ES-I3 (cell line): Measurements from ENCODE around the gene PIK3AP1.
"Not testable (repeated sequence)": the region's sequence is repeated elsewhere in the genome, so short reads cannot be mapped to it uniquely, and the experiment has no call there.

Source experiments
- H3K36me3 ChIP-seq: 2 replicates; pipeline ENCODE4 v1.6.1; 2013; ENCODE audit warnings: mild to moderate bottlenecking, low read length, control low read depth, moderate library complexity; ENCODE audit not compliant: insufficient read depth
- H3K4me1 ChIP-seq: 2 replicates; pipeline ENCODE4 v1.6.1; 2013; ENCODE audit warnings: mild to moderate bottlenecking, control low read depth, low read length; ENCODE audit not compliant: insufficient read depth
- H3K9ac ChIP-seq: 2 replicates; pipeline ENCODE4 v1.6.1; 2013; ENCODE audit warnings: low read depth, mild to moderate bottlenecking, low read length, moderate library complexity
- H3K9me3 ChIP-seq: 2 replicates; pipeline ENCODE4 v1.6.1; 2013; ENCODE audit warnings: mild to moderate bottlenecking, low read length, moderate library complexity; ENCODE audit not compliant: control insufficient read depth, insufficient read depth

PIK3AP1 gene

DNA sequence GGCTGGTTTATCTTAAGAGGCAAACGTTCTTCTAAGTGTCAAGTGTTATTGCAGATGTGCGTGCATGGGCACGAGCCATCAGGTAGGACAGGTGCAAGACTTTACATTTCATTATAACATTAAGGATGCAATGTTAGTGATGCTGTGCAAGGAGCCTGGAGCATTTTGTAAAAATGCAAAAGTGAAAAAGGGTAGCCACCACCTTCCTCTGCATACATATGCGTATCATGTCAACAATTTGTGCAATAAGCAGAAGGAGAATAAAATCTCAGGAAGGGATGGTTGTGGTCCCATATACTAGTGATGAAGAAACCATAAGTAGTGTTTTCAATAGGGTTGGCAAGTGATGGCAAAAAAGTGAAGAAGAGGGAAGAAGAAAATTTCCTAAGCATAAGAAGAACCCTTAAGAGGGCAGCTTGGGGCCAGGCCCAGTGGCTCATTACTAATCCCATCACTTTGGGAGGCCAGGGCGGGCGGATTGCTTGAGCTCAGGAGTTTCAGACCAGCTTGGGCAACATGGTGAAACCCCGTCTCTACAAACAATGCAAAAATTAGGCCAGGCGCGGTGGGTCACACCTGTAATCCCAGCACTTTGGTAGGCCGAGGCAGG, 7.5 kb downstream of the PIK3AP1 start:
- no peaks in the 10 kb centered on the region for H3K9me3 ChIP-seq
- H3K4me1 ChIP-seq = no peaks in the 10 kb centered on the region
- H3K36me3 ChIP-seq = no peaks in the 10 kb centered on the region
- H3K9ac ChIP-seq = no peak overlapping the region

DNA sequence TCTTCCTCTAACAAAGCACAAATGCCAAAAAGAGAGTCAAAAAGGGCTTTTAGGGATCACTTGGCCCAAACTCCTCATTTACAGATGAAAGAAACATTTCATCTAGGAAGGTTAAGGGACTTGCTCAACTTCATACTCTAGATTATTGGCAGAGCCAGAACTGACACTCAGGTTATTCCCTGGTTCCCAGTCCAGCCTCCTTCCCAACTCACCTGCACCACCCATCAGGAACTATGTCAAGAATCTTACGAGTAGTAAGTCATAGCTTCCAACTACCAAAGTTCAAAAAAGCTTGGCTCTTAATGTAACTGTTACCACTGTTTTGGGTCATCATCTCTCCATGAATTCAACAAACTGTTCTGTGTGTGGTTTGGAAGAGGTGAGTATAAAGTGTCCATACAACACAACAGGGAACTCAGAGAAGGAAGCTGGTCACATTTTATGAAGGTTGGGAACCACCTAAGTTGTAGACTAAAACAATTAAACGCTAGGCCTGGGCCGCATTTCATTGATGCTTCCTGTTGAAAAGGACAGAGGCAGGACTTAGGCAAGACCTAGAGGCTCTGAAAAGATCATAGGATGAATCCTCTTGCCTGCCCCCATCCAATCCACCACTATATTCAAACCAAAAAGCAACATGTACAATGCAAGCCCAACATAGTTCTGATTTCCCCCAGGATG, 9.1 kb downstream of the PIK3AP1 start:
- H3K4me1 ChIP-seq = no peaks in the 10 kb centered on the region
- H3K9me3 ChIP-seq = no peaks in the 10 kb centered on the region
- H3K9ac ChIP-seq = no peak overlapping the region
- no peaks in the 10 kb centered on the region; the same call in 1 of the 2 replicates for H3K36me3 ChIP-seq

DNA sequence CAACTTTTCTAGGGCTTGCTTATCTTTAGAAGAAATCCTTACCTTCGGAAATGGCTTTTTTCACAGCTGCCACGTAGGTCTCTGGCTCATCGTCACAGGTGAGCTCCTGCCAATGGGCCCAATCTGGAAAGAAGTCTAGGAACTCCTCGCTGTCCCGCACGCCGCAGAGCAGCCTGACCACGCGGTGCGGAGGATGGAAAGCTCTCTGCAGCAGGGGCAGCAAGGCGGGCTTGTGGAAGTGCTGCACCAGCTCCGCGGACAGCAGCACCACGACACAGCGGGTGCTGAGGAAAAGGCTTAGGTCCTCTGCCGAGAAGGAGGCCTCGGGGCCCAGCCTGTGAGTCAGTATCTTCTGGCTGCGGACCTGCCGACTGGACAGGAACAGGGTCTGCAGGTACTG, 10.8 kb downstream of the PIK3AP1 start:
- Histone ChIP-seq H3K36me3 (no peaks in the 10 kb centered on the region; the same call in 1 of the 2 replicates), H3K9ac (no peak overlapping the region), H3K9me3 (no peaks in the 10 kb centered on the region), H3K4me1 (no peaks in the 10 kb centered on the region)

DNA sequence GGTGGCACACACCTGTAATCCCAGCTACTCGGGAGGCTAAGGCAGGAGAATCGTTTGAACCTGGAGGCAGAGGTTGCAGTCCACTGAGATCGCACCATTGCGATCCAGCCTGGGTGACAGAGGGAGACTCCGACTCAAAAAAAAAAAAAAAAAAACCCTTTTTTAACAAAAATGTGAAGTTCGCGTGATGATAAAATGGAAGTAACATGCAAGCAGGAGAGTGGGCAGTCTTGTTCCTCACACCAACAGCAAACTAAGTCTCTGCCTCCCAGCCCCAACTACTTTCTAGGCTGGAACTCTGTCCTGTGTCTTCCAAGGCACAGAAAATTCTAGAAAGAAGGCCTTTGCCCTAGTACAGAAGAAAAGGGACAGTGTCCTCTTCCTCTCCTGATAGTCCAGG, 11.3 kb downstream of the PIK3AP1 start:
- H3K36me3 ChIP-seq = no peaks in the 10 kb centered on the region; the same call in 1 of the 2 replicates
- no peaks in the 10 kb centered on the region for H3K4me1 ChIP-seq
- H3K9me3 ChIP-seq = no peaks in the 10 kb centered on the region
- no peak overlapping the region for H3K9ac ChIP-seq

DNA sequence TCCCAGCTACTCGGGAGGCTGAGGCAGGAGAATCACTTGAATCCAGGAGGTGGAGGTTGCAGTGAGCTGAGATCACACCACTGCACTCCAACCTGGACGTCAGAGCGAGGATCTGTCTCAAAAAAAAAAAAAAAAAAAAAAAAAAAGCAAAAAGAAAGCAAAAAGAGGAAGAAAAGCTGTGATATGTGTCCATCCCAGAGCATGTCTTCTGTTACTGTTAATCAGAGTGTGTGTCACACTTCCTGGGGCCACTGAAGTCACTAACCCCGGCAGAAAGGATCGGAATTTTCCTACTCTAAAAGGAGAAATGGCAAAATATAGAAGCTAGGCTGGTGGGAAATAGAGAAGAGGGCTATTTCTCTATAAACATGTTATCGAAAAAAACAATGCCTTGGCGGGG, 11.9 kb downstream of the PIK3AP1 start:
- no peak overlapping the region for H3K9ac ChIP-seq
- H3K9me3 ChIP-seq = no peaks in the 10 kb centered on the region
- no peaks in the 10 kb centered on the region; the same call in 1 of the 2 replicates for H3K36me3 ChIP-seq
- H3K4me1 ChIP-seq = no peaks in the 10 kb centered on the region

DNA sequence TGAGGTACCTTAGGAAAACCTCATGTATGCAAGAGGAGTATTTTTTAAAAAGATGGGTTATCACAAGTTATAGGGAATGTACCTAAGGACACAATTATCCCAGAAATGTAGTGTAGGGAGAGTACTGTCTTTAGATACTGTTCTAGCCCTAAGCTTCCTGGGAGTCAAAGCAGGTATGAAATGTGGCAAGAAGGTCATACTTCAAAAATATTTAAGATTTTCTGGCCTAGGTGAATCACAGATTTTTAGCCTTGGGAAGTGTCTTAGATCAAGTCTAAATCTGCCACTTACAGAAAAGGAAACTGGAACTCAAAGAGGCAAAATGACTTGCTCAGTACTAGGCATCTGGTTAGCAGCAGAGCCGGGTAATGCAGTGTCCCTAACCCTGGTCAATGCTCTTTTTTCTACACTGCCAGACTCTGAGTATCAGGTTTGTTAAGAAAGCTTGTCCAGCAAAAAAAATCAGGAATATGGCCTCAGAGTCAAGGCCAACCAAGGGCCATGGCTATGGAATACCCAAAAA, 13.9 kb downstream of the PIK3AP1 start:
- H3K4me1 ChIP-seq = no peaks in the 10 kb centered on the region
- H3K9ac ChIP-seq = no peak overlapping the region
- H3K9me3 ChIP-seq = no peaks in the 10 kb centered on the region
- H3K36me3 ChIP-seq = no peaks in the 10 kb centered on the region; the same call in 1 of the 2 replicates

DNA sequence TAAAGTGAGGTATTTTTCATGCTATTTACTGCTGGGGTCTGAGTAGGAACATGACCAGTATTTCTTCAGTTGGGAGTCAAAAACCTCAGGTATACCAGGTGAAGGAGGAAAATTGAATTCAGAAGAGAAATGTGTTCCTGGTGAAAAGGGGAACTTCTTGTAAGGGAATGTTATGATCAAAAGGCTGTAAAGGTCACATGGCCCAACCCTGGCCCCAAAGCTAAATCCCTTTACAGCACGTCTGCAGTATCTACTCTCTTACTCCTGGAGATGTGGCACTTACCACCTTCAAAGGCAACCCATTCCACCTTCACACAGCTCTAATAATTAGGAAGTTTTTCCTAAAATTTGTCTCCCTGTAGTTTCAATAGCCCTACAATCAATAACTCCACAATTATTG, 15.2 kb downstream of the PIK3AP1 start:
- Histone ChIP-seq H3K9me3 (no peaks in the 10 kb centered on the region), H3K4me1 (0 out of 2 replicates have a peak, but pooled peaks cover 3% of the 10 kb centered on the region), H3K9ac (no peak overlapping the region), H3K36me3 (no peaks in the 10 kb centered on the region; the same call in 1 of the 2 replicates)

DNA sequence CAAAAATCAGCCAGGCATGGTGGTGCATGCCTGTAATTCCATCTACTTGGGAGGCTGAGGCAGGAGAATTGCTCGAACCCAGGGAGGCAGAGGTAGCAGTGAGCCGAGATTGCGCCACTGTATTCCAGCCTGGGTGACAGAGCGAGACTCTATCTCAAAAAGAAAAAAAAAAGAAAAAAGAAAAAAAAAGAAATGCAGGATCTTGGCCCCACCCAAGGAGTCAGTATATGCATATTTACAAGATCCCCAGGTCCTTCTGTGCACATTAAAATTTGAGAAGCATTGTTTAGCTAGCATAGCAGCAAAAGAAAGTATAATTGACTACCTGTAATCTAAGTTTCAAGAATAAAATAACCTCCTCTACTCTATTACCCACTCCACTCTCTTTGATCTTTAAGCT, 15.8 kb downstream of the PIK3AP1 start:
- no peak overlapping the region for H3K9ac ChIP-seq
- H3K4me1 ChIP-seq = 0 out of 2 replicates have a peak, but pooled peaks cover 3% of the 10 kb centered on the region
- H3K36me3 ChIP-seq = no peaks in the 10 kb centered on the region; the same call in 1 of the 2 replicates
- no peaks in the 10 kb centered on the region for H3K9me3 ChIP-seq

DNA sequence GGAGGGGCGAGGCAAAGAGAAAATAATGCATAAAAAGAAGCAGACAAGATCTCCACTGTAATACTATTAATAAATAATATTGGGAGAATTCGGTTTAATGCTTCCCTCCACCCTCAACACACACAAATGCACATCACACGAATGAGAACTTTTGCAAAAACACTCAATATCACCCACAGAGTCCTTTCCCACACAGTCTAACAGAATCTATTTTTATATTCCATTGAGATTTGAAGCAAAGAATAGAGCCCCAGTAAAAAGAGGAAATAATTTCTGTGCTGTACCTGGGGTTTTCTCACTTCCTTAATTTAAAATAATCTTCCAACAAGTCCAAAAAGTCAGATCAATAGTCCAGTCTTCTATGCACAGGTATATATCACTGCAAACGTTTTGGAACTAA, 17.0 kb downstream of the PIK3AP1 start:
- Histone ChIP-seq H3K36me3 (no peaks in the 10 kb centered on the region; the same call in 1 of the 2 replicates), H3K4me1 (0 out of 2 replicates have a peak, but pooled peaks cover 3% of the 10 kb centered on the region), H3K9ac (no peak overlapping the region), H3K9me3 (no peaks in the 10 kb centered on the region)

DNA sequence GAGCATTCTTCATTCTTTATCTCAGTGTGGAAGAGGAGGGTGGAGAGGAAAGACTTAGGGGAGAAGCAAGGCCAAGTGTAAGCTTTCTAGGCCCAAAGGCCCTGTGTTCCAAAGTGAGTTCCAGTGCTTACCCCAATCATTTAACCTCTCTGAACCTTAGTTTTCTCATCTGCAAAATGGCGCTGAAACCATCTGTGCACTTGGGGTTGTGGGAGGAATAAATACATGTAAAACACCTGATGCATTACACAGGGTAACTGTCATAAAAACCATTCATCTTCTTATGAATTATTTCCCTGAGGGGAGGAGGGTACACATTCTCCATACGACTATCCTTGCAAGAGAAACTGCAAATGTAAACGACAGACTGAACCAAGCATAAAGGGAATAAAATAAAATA, 19.0 kb downstream of the PIK3AP1 start:
- Histone ChIP-seq H3K4me1 (0 out of 2 replicates have a peak, but pooled peaks cover 3% of the 10 kb centered on the region), H3K36me3 (no peaks in the 10 kb centered on the region; the same call in 1 of the 2 replicates), H3K9ac (no peak overlapping the region), H3K9me3 (no peaks in the 10 kb centered on the region)

DNA sequence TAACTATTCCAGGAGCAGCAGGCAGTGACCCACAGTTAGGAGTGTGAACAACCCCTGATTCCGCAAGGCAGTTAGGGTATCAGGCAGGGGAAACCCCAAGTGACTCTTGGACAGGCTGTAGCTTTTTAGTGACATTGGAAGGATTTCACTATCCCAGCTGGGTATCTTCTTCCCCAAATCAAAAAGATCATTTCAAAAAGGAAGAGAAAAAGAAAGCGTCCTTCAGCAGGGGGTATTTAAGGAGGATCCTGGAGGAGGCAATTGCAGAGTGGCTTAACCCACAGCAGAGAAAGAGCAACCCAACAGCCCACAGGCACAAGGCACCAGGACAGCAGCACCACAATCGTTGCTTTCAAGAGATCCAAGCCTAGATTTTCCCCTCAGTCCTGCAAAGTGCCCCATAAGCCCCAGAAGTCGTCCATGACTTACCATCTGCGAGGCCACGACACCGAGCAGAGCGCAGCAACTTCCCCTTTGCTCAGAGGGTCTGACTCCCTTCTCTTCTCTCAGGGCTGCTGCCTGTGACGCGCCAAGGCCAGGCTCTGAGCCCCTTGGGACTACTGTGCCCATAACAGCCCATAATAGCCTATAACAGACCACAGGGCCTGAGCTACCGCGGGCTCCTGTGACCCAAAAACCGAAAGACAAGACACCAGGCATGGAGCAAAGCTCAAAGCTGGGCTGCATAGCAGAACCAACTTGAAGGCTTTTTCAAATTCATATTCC, 19.8 kb downstream of the PIK3AP1 start:
- no peaks in the 10 kb centered on the region for H3K36me3 ChIP-seq
- no peaks in the 10 kb centered on the region for H3K9me3 ChIP-seq
- H3K4me1 ChIP-seq = 0 out of 2 replicates have a peak, but pooled peaks cover 3% of the 10 kb centered on the region
- no peak overlapping the region for H3K9ac ChIP-seq

DNA sequence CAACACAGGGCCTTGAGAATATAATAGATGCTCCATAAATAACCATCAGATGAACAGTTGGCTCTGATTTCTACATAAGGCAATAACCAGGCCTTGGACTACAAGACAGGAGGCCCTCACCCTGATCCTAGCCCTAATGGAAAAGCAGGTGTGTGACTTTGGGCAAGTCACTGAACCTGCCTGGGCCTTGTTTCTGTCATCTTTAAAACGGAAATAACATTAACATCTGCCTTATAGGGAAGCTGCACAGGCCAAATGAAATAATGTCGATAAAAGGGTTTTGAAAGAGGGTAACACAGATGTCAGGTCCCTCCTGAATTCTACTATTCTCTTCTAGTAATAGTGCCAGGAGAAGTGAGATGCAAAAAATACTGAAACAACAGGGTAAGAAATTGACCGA, 20.7 kb downstream of the PIK3AP1 start:
- H3K9ac ChIP-seq = no peak overlapping the region
- H3K36me3 ChIP-seq = no peaks in the 10 kb centered on the region
- 0 out of 2 replicates have a peak, but pooled peaks cover 3% of the 10 kb centered on the region for H3K4me1 ChIP-seq
- no peaks in the 10 kb centered on the region for H3K9me3 ChIP-seq

DNA sequence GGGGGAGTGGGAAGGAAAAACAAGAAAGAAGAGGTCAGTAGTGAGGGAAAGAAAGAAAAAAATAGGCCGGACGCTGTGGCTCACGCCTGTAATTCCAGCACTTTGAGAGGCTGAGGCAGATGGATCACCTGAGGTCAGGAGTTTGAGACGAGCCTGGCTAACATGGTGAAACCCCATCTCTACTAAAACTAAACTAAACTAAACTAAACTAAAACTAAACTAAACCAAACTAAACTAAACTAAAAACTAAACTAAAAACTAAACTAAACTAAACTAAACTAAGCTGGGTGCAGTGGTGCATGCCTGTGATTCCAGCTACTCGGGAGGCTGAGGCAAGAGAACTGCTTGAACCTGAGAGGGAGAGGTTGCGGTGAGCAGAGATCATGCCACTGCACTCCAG, 22.0 kb downstream of the PIK3AP1 start:
- not testable (repeated sequence) for H3K36me3 ChIP-seq, H3K9me3 ChIP-seq, H3K4me1 ChIP-seq, H3K9ac ChIP-seq

DNA sequence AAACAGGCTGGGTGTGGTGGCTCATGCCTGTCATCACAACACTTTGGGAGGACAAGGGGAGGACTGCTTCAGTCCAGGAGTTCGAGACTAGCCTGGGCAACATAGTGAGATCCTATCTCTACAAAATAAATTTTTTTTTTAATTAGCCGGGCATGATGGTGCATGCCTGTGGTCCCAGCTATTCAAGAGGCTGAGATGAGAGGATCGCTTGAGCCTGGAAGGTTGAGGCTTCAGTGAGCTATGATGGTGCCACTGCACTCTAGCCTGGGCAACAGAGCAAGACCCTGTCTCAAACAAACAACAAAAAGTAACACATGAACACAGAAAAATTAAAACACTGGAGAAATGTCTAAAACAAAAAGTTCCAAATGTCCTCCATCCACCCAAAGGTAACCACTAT, 22.9 kb downstream of the PIK3AP1 start:
- Histone ChIP-seq H3K9me3 (no peaks in the 10 kb centered on the region), H3K4me1 (0 out of 2 replicates have a peak, but pooled peaks cover 3% of the 10 kb centered on the region), H3K9ac (no peak overlapping the region), H3K36me3 (no peaks in the 10 kb centered on the region)
